EH (cell line): ENCODE measurements around the gene ADAMTS2.
"Not testable (repeated sequence)": the region's sequence is repeated elsewhere in the genome, so short reads cannot be mapped to it uniquely, and the experiment has no call there.

ENCODE experiments used
- DNase-seq: peaks from one replicate; pipeline ENCODE4 v3.0.0-alpha.2; 2015; ENCODE audit warnings: low read depth

Gene ADAMTS2

DNA sequence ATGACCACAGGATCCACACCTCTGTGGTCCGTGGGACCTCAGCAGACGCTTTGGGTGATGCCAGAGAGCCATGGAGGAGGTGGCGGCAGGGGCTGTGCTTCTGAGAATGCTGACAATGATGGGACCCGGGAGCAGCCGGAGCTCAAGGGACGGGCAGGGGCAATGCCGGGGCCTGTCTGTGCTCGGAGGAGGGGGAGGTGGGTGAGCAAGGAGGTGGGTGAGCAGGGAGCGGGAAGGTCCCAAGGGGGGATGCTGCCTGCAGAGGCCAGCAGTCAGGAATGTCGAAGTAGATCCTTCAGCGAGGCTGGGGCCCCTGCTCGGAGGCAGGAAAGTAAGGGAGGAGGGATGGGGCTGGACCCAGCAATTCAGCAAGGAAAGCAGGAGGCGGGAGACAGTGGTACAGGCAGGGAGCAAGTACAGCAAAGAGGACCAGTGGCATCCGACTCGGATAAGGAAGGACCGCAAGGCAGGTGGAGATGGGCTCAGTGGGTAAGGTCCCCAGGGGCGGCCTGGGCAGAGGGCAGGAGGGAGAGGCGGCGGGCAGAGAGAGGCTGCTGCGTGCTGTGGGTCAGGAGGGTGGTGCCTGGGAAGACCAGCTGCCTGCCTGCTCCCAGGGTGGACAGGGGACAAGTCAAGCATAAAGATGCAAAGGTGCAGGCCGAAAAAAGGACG, 49.0 kb downstream of the ADAMTS2 start:
- DNase-seq = no peak

DNA sequence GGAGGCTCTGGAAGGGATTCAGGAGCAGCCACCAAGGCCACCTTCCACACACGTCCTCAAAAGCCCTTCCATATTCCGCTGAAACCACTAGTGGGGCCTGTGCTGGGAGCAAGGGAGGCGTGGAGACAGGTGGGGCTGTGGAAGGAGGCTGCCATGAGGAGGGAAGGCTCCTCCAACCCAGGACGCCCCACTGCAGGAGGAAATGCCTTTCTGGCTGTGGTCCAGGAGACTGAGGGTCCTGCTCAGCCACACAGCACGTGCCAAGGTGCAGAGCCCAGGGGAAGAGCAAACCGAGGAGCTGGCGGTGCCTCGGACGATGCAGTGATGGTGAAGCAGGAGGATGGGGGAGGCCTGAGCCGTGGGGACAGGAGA, 49.5 kb downstream of the ADAMTS2 start:
- DNase-seq = no peak

DNA sequence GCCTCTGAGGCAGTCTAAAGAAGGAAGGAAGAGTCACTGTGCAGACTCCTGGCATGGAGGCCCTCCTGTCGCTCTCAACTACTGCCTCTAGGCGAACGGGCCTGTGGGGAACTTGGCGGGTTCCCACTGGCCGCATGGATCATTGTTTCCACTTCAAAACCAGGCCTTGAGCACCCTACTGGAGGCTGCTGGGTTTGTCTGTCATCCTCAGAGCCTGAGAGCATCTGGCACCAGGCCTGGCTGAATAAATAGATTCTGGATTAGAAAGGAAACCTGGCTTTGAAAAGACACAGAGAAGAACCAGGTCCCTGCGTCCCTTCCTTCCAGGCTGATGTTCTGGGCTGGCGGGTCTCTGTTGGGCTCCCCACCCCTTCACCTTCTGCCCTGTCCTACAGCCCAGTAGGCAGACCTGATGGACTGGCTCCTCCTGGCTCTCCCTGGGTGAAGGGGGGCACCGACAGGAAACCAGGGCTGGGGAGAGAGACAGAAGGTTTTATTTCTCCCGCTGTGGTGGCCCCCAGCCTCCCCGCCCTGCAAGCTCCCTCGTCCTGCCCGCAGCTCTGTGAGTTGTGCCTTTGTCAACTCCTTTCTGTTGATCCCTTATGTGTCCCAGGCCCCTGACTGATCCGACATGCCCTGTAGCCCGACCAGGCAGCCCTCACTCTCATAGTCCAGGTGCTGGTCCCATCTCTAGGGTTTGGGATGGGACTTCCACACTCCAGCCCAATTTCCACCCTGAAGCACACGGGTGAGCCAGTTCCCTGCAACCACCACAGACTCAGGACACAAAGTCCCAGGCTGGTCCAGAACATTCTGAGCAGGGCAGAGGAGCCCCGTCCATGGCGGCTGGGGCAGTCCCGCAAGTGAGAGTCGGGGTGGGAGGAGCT, 50.1 kb downstream of the ADAMTS2 start:
- peak; percentile 87 for DNase-seq

DNA sequence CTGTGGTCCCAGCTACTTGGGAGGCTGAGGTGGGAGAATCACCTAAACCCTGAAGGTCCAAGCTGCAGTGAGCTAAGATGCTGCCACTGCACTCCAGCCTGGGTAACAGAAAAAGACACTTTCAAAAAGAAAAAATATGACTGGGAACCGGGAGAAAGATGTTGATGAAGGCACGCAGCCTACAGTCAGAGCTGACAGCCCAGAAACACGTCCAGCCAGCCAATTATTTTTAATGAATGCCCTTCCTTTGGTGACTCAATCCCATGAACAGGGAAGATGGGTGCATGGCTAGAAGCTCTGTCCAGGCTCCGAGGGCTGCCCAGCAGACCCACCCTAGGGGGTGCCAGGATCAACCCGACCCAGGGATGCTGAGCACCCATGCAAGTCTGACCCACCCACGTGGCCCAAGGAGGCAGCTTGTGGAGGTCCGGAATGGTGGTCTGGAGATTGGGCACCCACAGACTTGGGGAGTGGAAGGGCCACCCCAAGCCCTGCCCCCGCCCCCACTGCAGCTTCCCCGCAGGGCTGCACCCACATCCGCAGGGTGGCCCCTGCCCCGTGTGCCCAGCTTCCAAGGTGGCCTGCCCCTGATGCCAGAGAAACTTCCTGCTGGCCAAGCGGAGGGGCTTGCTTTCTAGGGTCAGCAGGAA, 51.0 kb downstream of the ADAMTS2 start:
- peak; percentile 54 for DNase-seq

DNA sequence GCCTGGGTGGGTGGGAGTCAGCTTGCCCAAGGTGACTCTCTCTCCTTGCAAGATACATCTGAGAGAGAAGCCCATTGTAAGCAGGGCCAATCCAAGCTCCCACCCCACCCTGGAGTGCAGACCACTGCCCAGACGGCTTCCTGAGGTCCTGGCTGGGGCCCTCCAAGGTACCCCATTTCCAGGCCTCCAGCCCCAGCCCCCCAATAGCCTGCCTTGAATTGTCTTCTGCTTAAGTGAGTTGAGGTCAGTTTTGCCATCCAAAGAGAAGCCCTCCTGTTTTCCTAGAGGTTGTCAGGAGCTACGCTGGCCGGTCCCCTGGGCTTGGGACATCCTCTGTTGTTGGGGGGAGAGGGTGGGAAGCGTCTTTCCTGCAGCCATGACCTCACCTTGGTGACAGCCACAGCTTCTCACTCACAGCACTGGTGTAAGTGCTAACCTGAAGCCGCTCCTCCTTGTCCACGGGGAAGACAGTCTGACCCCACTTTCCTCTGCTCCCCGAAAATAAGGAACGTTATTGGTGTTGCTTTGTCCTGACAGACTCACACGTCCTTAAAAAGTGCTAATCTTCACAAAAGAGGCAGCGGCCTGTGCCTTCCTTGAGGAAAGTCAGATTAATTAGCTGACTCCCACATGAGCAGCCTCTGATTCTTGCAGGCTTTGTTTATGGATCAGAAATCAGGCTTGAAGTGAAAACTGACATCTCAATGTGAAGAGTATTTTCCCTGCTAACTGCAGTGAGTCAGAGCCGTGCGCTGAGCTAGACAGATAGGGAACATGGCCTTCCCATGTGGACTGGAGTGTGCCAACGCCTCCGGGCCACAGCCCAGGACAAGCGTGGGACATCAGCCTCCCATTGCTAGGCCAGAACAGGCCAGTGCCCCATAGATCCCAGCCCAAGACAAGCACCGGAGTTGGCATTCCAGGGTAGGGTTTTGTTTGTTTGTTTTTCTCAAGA, 52.3 kb downstream of the ADAMTS2 start:
- DNase-seq = peak; percentile 74

DNA sequence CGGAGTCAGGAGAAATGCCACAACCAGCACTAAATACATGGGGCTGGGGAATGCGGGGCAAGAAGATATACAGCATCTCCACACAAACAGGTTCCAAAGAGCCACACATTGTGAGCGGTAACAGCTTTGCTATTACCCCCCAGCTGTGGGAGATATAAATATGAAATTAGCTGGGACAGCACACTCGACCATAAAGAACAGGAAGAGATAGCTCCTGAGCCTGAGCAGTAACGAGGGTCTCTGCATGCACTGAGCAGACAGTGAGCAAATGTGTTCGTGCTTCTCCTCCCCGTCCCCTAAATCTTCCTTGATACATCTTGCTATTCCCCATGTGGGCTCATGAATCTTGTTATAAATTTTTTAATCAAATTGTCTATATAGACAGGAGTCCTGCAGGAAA, 53.1 kb downstream of the ADAMTS2 start:
- no peak for DNase-seq

DNA sequence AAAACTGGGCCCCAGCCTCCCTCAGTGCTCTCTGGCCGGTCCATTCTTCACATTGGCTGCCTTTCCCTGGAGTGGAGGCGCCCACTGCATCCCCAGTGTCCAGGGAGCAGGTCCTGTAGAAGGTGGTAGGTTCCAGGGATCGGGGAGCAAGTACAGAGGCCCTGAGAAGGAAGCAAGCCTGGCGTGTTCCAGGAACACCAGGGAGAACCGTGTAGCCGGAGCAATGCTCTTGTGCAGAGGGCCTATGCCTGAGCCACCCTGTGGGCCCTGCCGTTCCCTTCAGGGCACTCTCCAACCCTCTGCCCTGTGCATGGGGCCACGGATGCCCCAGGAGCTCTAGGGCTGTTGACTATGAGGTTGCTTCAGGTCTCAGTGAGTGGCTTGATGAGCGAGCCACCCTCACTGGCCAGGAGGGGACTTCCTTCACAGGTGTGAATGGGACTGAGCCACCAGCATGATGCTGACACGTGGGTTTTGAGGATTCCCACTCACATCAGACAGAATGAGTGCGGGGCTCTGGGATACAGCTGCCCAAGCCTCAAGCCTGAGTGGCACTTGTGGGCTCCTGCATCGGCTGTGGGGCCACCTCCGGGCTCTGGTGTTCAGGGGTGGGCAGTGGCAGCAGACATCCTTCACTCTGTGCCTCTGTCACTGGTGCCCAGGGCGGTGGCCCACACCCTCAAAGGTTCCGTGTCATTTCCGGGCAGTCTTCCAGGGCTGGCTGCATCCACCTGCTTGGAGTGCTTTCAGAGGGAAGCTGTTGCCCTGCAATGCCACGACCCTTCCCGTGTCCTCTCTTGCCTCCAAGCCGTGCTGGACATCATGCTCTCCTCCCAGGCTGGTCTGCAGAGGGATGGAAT, 54.4 kb downstream of the ADAMTS2 start:
- DNase-seq = no peak

DNA sequence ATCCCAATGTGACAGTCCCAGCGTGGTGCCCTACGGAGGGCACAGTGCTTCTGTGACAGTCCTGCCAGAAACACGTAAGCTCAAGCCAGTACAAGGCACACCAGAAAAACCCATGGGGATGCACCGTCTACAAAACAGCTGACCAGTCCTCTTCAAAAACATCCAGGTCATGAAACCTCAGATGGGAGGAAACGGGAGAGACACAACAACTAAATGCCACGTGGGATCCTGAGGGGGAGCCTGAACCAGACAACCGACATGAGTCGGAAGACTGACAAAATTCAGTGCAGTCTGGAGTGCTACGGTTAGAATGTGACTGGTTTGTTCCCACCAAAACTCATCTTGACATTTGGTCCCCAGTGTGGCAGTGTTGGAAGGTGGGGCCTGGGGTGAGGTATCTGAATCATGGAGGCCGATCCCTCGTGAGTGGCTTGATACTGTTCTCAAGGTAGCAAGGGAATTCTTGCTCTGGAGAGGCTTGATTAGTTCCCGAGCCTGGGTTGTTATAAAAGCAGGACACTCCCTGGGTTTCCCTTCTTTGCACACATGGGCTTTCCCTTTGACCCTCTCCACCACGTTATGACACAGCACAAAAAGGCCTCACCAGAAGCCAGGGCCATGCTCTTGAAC, 55.4 kb downstream of the ADAMTS2 start:
- DNase-seq = no peak

DNA sequence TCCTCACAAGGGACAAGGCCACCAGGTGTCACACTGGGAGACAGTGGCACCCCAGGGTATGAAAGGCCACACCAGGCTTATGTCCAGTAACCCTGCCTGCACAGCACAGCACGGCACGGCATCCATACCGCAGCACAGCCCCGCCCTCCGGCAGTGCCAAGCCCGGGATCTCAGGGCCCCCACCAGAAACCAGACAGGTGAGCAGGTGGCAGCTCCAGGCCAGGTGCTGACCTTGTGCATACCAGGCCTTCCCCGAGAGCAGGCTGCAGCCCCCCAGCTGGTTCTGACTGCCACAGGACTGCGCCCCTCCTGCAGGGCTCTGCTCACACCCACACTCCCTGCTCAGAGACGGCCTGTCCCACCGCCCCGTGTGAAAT, 56.5 kb downstream of the ADAMTS2 start:
- DNase-seq = no peak

DNA sequence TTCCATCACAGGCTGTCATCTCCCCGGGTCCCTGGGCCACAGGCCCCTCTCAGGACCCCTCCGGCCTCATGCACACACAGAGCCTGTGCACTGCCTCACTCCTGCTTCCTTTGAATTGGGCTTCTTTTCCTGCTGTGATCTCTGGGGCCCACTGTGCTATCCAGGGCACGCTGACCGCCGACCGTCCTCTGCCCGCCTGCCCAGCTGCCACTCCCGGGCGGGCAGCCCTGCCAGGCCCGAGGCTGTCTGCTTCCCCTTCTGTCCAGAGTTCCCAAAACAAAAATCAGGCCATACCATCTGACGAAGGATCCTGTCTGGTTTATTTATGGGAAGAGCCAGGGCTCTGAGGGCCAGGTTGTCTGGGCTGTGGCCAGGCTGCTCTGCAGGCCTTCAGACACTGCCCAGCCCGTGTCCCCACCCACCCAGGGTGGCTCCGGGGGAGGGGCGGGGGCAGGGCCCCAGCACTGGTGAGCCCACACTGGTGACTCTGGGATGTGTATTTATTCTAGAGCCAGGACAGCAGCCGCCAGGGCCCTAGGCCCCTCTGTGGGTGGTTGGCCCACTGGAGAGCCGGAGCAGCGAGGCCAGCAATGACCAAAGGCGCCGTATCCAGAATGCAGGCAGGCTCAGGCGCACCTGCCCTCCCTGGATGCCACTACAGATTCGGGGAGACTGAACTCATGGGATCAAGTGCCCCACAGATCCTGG, 57.0 kb downstream of the ADAMTS2 start:
- DNase-seq = no peak

DNA sequence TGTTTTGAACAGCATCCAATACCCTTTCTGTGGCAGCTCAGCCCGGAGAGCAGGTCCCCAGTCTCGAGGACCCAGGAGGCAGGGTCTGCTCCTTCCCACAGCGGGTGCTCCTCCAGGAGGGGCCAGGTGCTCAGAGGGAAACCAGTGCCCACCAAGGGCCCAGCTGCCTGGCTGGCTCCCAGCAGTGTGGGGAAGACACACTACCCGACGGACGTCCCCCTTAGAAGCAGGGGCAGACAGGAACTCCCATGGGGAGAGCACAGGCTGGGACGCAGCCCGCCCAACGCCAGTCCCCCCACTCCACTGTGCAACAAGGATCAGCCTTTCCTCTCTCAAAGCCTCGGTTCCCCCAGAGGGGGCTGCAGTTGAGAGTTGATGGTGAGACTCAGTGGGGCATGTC, 57.6 kb downstream of the ADAMTS2 start:
- DNase-seq = no peak

DNA sequence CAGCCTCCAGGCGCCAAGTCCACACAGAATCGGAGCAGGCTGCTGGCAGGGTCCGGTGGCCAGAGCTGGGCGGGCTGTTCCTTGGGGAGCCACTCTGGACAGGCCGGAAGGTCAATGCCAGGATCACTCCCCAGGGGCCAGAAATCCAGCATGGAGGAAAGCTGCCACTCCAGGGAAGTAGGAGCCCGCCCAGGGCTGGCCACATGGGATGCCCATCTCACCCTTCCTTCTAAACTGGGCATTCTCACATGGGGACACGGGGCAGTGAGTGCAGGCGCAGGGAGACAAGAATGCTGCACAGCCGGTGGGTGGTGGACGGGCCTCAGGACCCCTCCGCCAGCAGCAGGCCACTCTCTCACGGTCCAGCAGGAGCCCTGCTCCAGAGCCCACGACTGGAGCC, 58.2 kb downstream of the ADAMTS2 start:
- DNase-seq = no peak

DNA sequence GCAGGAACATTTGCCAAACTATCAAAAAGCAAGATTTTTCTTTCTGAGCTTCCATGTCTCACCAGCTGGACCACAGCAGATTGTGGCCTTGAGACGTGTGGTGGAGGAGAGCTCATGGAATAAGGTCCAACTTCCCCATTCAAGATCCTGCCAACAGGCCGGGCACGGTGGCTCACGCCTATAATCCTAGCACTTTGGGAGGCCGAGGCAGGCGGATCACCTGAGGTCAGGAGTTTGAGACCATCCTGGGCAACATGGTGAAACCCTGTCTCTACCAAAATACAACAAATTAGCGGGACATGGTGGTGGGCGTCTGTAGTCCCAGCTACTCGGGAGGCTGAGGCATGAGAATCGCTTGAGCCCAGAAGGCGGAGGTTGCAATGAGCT, 59.5 kb downstream of the ADAMTS2 start:
- not testable (repeated sequence) for DNase-seq

DNA sequence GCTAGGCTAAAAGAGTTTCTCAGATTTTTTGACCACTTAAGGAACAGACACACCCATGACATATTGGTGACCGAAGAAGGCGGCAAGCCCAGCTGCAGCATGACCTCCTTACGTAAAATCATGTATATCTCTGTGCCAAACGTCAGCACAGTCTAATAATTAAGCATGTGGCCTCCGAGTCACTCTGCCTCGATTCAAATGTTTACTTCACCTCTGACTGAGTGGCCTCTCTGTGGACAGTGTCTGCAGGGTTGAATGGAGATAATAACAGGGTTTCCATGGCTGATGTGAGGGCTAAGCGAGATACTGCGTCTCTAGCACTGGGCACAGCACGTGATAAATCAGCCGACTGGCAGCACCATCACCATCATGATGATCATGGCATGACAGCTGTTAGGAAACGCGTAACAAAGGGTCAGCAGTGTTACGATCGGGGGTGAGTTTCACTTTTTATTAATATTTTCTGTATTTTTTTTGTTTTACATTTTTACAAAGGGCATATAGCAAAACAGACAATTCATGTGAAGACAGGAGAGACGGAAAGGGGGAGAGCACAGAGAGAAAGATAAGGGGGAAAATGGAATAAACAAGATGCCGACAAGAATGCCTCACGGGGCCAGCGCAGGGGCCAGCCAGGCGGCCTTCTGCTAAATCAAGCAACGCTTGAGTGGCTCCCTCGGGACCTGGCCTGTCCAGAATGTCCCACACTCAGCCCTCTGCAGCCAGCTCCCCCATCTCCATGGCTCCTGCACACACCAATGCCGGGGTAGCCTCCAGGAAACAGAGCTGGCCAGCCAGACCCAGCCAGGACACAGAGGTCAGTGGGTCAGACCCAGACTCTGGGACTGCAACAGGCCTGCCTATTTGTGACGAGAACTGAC, 60.3 kb downstream of the ADAMTS2 start:
- no peak for DNase-seq

DNA sequence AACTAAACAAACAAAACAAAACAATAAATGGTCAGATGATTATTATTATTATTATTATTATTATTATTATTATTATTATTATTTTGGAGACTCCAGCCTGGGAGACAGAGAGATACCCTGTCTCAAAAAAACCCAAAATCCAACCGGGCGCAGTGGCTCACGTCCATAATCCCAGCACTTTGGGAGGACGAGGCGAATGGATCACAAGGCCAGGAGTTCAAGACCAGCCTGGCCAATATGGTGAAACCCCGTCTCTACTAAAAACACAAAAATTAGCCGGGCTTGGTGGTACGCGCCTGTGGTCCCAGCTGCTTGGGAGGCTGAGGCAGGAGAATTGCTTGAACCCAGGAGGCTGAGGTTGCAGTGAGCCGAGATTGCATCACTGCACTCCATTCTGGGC, 61.4 kb downstream of the ADAMTS2 start:
- DNase-seq = not testable (repeated sequence)

DNA sequence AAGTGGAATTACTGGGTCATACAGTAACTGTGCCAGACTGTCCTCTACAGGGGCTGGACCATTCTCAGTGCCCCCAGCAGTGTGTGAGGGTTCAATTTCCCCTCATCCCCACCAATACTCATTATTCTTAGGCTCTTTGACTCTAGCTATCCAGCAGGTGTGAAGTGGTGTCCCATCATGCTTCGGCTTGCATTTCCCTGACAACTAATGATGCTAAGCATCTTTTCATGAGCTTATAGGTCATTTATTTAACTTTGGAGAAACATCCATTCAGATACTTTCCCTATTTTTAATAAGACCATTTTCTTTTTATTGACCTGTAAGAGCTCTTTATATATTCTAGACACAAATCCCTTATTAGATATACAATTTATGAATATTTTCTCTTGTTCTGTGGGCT, 63.6 kb downstream of the ADAMTS2 start:
- no peak for DNase-seq

DNA sequence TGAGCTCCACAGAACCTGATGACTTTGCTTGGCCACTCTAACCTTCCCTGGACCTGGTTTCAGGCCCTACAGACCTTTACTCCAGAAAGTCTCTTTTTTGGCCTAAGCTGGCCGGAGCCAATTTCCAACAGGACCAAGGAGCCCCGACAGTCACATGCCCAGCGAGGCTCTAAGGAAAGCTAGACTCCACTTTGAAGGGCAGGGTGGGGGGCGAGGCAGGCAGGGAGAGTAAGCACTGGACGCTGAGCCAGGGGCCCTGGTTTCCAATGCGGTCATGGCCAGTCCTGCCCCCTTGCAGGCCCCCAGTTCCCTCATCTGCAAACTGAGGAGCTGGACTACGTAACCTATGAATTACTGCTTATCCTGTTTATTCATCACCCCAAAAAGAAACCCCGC, 65.2 kb downstream of the ADAMTS2 start:
- no peak for DNase-seq

DNA sequence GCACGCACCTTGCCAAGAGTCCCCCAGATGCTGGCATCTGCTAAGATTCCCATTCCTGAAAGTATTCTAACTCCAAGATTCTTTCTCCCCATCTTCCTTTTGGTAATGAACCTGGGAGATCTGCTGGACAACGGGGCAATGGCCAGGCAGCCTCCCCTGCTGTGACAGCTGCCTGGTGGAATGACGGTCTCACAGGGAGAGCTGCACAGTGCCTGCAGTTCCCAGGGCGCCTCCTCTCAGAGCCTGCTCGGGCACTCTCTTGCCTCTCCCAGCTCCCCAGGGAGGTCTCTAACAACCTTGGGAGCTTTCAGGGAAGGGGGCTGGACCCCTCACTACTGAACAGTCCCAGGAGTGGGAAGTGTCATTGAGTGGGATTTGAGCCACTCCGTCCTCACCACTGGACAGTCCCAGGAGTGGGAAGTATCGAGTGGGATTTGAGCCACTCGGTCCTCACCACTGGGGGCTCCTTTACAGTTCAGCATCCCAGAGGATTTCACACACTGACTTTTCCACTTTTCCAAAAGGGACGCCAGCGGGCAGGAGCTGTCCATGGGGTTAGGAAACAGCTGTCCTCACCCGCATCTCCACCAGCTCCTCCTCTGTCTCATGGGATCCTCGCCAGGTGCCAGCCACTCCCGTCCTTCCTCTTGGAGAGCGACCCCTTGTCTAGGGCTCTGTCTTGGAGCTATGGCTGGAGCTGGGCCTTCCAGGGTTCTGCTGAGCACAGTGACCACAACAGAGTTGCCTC, 65.7 kb downstream of the ADAMTS2 start:
- DNase-seq = peak; percentile 70
